IMR-90 (cell line): ENCODE measurements around the gene ZNF564. TPM values are rescaled to one million over a fixed set of nuclear protein-coding genes. Genes with fewer than 3 reads are reported as not detected.

ENCODE experiments used
- ATAC-seq: fragments of 200-7000 bp; cut with Tn5 transposase; 2 replicates; pipeline ENCODE4 v1.9.1; 2020; ENCODE audit warnings: low read depth, mild to moderate bottlenecking, moderate library complexity
- BruUV-seq: library from RNA; stranded (reverse); fragments of 400-500 nt; replicated peaks from 2 replicates; lab custom pipeline; 2021; lab: Mats Ljungman, UMichigan
- CTCF ChIA-PET: fragments of 300-600 bp; formaldehyde crosslinking; extraction: SDS; loops from one replicate; lab custom pipeline; 2021; ENCODE audit warnings: antibody characterized with exemption; lab: Yijun Ruan, JAX
- POLR2A ChIA-PET: fragments of 300-600 bp; sonication (Branson Sonifier 250); formaldehyde crosslinking; loops from one replicate; lab custom pipeline; 2022; ENCODE audit warnings: antibody characterized with exemption; ENCODE audit not compliant: unreplicated experiment; lab: Charles Lee
- DNase-seq: peaks from one replicate; pipeline ENCODE4 v3.0.0; 2013
- H2AFZ ChIP-seq: replicated peaks from 2 replicates; pipeline ENCODE3; 2013; ENCODE audit warnings: low read length, mild to moderate bottlenecking; ENCODE audit not compliant: poor library complexity
- H2AK5ac ChIP-seq: 2 replicates; pipeline ENCODE4 v1.6.1; 2013; ENCODE audit warnings: low read depth, low read length, inconsistent platforms
- H2AK9ac ChIP-seq: replicated peaks from 2 replicates; pipeline ENCODE3; 2013; ENCODE audit warnings: mild to moderate bottlenecking, low read depth, low read length, moderate library complexity; ENCODE audit not compliant: poor library complexity
- H2BK120ac ChIP-seq: 2 replicates; pipeline ENCODE4 v1.6.1; 2013; ENCODE audit warnings: low read depth, low read length, inconsistent platforms
- H2BK15ac ChIP-seq: 3 replicates; pipeline ENCODE4 v1.6.1; 2013; ENCODE audit warnings: low read depth, low read length, inconsistent platforms
- H2BK20ac ChIP-seq: 2 replicates; pipeline ENCODE4 v1.6.1; 2013; ENCODE audit warnings: low read depth, mild to moderate bottlenecking, inconsistent platforms, low read length, moderate library complexity
- H2BK5ac ChIP-seq: 2 replicates; pipeline ENCODE4 v1.6.1; 2013; ENCODE audit warnings: mild to moderate bottlenecking, low read depth, low read length, inconsistent platforms; ENCODE audit not compliant: poor library complexity, severe bottlenecking
- H3K14ac ChIP-seq: replicated peaks from 2 replicates; pipeline ENCODE4 v1.6.1; 2013; ENCODE audit warnings: low read depth, low read length, inconsistent platforms
- H3K18ac ChIP-seq: 2 replicates; pipeline ENCODE4 v1.6.1; 2013; ENCODE audit warnings: low read depth, low read length, control low read depth
- H3K23ac ChIP-seq: 2 replicates; pipeline ENCODE4 v1.6.1; 2013; ENCODE audit warnings: low read depth, low read length, inconsistent platforms
- H3K27ac ChIP-seq: 2 replicates; pipeline ENCODE4 v1.5.1; 2013; ENCODE audit warnings: mild to moderate bottlenecking, control low read depth, low read length; ENCODE audit not compliant: insufficient read depth
- H3K27me3 ChIP-seq: 2 replicates; pipeline ENCODE4 v1.6.1; 2013; ENCODE audit warnings: low read length; ENCODE audit not compliant: control insufficient read depth, insufficient read depth
- H3K36me3 ChIP-seq: 2 replicates; pipeline ENCODE4 v1.6.1; 2013; ENCODE audit warnings: low read length, mixed read lengths; ENCODE audit not compliant: control insufficient read depth, insufficient read depth
- H3K4ac ChIP-seq: 2 replicates; pipeline ENCODE4 v1.6.1; 2013; ENCODE audit warnings: low read depth, low read length, inconsistent platforms
- H3K4me1 ChIP-seq: 2 replicates; pipeline ENCODE4 v1.6.1; 2013; ENCODE audit warnings: low read length, mixed read lengths; ENCODE audit not compliant: control insufficient read depth, insufficient read depth
- H3K4me2 ChIP-seq: 2 replicates; pipeline ENCODE4 v1.6.1; 2013; ENCODE audit warnings: low read depth, mild to moderate bottlenecking, control low read depth, low read length, moderate library complexity
- H3K4me3 ChIP-seq: 2 replicates; pipeline ENCODE4 v1.5.1; 2013; ENCODE audit warnings: low read depth, mild to moderate bottlenecking, control low read depth, low read length, moderate library complexity; ENCODE audit not compliant: insufficient read depth
- H3K56ac ChIP-seq: 2 replicates; pipeline ENCODE4 v1.6.1; 2013; ENCODE audit warnings: low read length, inconsistent platforms; ENCODE audit not compliant: insufficient read depth; ENCODE audit errors: extremely low read depth
- H3K79me1 ChIP-seq, 2 experiments: 2 replicates each; pipeline ENCODE4 v1.6.1; 2013; ENCODE audit warnings: low read length in 2 of 2, inconsistent platforms in 1 of 2, low read depth in 1 of 2
- H3K9ac ChIP-seq: 2 replicates; pipeline ENCODE4 v1.6.1; 2013; ENCODE audit warnings: low read depth, low read length, control low read depth
- H3K9me1 ChIP-seq: 2 replicates; pipeline ENCODE4 v1.6.1; 2013; ENCODE audit warnings: low read length, inconsistent platforms; ENCODE audit not compliant: insufficient read depth
- H3K9me3 ChIP-seq: 2 replicates; pipeline ENCODE4 v1.6.1; 2013; ENCODE audit warnings: low read length; ENCODE audit not compliant: control insufficient read depth, insufficient read depth
- H4K20me1 ChIP-seq: 2 replicates; pipeline ENCODE4 v1.6.1; 2013; ENCODE audit warnings: low read length, inconsistent platforms; ENCODE audit not compliant: insufficient read depth
- H4K5ac ChIP-seq: 2 replicates; pipeline ENCODE4 v1.6.1; 2013; ENCODE audit warnings: mild to moderate bottlenecking, low read depth, low read length, control low read depth
- H4K8ac ChIP-seq, 2 experiments: 2 replicates each; pipeline ENCODE4 v1.6.1; 2013; ENCODE audit warnings: low read depth in 2 of 2, low read length in 2 of 2, control low read depth in 1 of 2, inconsistent platforms in 1 of 2
- H4K91ac ChIP-seq: 2 replicates; pipeline ENCODE4 v1.6.1; 2013; ENCODE audit warnings: low read depth, low read length, inconsistent platforms; ENCODE audit not compliant: insufficient read depth
- BHLHE40 ChIP-seq: fragments of 150-350 bp; IDR thresholded peaks from 2 replicates; pipeline ENCODE4 v1.6.1; 2016; ENCODE audit warnings: mild to moderate bottlenecking, low read depth, low read length
- CEBPB ChIP-seq: IDR thresholded peaks from 2 replicates; pipeline ENCODE4 v1.6.1; 2012; ENCODE audit warnings: low read depth, low read length, improper control_type of control experiment
- CHD1 ChIP-seq: IDR thresholded peaks from 2 replicates; pipeline ENCODE4 v1.6.1; 2012; ENCODE audit warnings: low read depth, low read length, improper control_type of control experiment
- FOS ChIP-seq: fragments of 150-350 bp; IDR thresholded peaks from 2 replicates; pipeline ENCODE4 v1.6.1; 2016; ENCODE audit warnings: low read depth, low read length
- MAFK ChIP-seq: IDR thresholded peaks from 2 replicates; pipeline ENCODE4 v1.6.1; 2012; ENCODE audit warnings: low read depth, low read length, improper control_type of control experiment
- MAZ ChIP-seq: IDR thresholded peaks from 2 replicates; pipeline ENCODE4 v1.6.1; 2012; ENCODE audit warnings: low read depth, mild to moderate bottlenecking, low read length, improper control_type of control experiment, moderate library complexity, borderline replicate concordance
- NFE2L2 ChIP-seq: fragments of 150-350 bp; IDR thresholded peaks from 2 replicates; pipeline ENCODE4 v1.6.1; 2016; ENCODE audit warnings: low read depth, mild to moderate bottlenecking, low read length
- POLR2A ChIP-seq: IDR thresholded peaks from 2 replicates; pipeline ENCODE4 v1.6.1; 2012; ENCODE audit warnings: mild to moderate bottlenecking, low read depth, low read length
- RAD21 ChIP-seq: IDR thresholded peaks from 2 replicates; pipeline ENCODE4 v1.6.1; 2012; ENCODE audit warnings: low read length, improper control_type of control experiment
- RCOR1 ChIP-seq: IDR thresholded peaks from 2 replicates; pipeline ENCODE4 v1.6.1; 2012; ENCODE audit warnings: mild to moderate bottlenecking, low read length, improper control_type of control experiment; ENCODE audit not compliant: insufficient replicate concordance
- RFX5 ChIP-seq: IDR thresholded peaks from 2 replicates; pipeline ENCODE4 v1.8.0; 2012; ENCODE audit warnings: low read depth, mild to moderate bottlenecking, low read length, moderate library complexity
- SMC3 ChIP-seq: fragments of 150-350 bp; IDR thresholded peaks from 2 replicates; pipeline ENCODE4 v1.6.1; 2016; ENCODE audit warnings: low read depth, mild to moderate bottlenecking, antibody characterized with exemption, low read length, moderate library complexity
- WGBS, 2 experiments: methylation state at CpG; one replicate each; pipeline versions ENCODE4 v1.1.5 to v1.1.7; 2013; ENCODE audit warnings: missing lambda C conversion rate in 2 of 2; ENCODE audit not compliant: insufficient read length in 1 of 2; ENCODE audit errors: extremely low coverage in 2 of 2; 5-methylcytosine and 5-hydroxymethylcytosine counted together
- dilution Hi-C: fragments of 300-500 bp; cut with HindIII; formaldehyde crosslinking; loops from one replicate; pipeline ENCODE4 v1.14.3; 2018; ENCODE audit warnings: low sequenced_read_pairs; ENCODE audit not compliant: unreplicated experiment
- in situ Hi-C: fragments of 300-500 bp; cut with MboI; formaldehyde crosslinking; loops from 3 replicates; pipeline ENCODE4 v1.14.3; 2019; ENCODE audit warnings: low sequenced_read_pairs, inconsistent platforms, mixed read lengths
- intact Hi-C: fragments of 100-400 bp; cut with micrococcal nuclease; formaldehyde crosslinking; loops from 2 replicates; pipeline ENCODE4 v1.10.0; 2022
- polyA plus RNA-seq, 3 experiments: library from polyadenylated mRNA; depleted of rRNA; stranded (reverse); fragments of >200 nt; gene quantifications; 2 replicates each; pipeline ENCODE4 v1.2.3, GENCODE V29; 2012; ENCODE audit warnings: low replicate concordance in 1 of 3
- total RNA-seq: library from RNA; depleted of rRNA; stranded (reverse); fragments of >200 nt; gene quantifications from 2 replicates; pipeline ENCODE4 v1.2.3, GENCODE V29; 2012
- TF ChIP-seq, protein P1 (sequence below): fragments of 150-350 bp; IDR thresholded peaks from 2 replicates; pipeline ENCODE4 v1.6.1; 2017; ENCODE audit warnings: mild to moderate bottlenecking, antibody characterized with exemption, low read length, low read depth
- TF ChIP-seq, protein P2 (sequence below): conservative IDR thresholded peaks from 2 replicates; pipeline ENCODE4 v1.5.1; 2012; ENCODE audit warnings: mild to moderate bottlenecking, low read depth, low read length, improper control_type of control experiment
- TF ChIP-seq, protein P3 (sequence below): fragments of 150-350 bp; IDR thresholded peaks from 2 replicates; pipeline ENCODE4 v1.6.1; 2016; ENCODE audit warnings: low read depth, mild to moderate bottlenecking, low read length, moderate library complexity, borderline replicate concordance

Gene ZNF564
- total and polyA plus RNA-seq, 2 of the 4 experiments (the other 2 are of a cell fraction), result 1.5 to 6.3 TPM

DNA sequence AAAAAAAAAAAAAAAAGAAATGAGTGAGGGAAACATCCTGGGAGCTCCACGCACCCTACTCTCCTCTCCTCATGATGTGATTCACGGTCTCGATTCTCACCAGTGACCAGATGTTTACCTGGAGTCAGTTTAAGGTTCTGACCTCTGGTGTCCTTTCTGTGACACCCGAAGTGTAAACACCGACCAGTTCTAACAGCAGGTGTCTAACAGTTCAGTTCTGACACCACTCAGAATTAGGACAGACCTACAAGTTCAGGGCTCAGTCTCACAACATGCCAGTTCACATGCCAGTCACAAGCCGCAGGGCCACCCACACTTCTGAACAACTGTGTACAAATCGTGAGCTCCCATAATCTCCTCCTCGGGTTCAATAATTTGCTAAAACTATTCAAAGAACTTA is 6.0 kb downstream of the ZNF564 start:
- no peak overlapping the region for H3K9ac ChIP-seq
- no peak for TF ChIP-seq RAD21
- TF ChIP-seq, protein P1, sequence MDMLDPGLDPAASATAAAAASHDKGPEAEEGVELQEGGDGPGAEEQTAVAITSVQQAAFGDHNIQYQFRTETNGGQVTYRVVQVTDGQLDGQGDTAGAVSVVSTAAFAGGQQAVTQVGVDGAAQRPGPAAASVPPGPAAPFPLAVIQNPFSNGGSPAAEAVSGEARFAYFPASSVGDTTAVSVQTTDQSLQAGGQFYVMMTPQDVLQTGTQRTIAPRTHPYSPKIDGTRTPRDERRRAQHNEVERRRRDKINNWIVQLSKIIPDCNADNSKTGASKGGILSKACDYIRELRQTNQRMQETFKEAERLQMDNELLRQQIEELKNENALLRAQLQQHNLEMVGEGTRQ, result no peak
- TF ChIP-seq CHD1, result no peak
- TF ChIP-seq, protein P2, sequence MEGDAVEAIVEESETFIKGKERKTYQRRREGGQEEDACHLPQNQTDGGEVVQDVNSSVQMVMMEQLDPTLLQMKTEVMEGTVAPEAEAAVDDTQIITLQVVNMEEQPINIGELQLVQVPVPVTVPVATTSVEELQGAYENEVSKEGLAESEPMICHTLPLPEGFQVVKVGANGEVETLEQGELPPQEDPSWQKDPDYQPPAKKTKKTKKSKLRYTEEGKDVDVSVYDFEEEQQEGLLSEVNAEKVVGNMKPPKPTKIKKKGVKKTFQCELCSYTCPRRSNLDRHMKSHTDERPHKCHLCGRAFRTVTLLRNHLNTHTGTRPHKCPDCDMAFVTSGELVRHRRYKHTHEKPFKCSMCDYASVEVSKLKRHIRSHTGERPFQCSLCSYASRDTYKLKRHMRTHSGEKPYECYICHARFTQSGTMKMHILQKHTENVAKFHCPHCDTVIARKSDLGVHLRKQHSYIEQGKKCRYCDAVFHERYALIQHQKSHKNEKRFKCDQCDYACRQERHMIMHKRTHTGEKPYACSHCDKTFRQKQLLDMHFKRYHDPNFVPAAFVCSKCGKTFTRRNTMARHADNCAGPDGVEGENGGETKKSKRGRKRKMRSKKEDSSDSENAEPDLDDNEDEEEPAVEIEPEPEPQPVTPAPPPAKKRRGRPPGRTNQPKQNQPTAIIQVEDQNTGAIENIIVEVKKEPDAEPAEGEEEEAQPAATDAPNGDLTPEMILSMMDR, result no peak
- TF ChIP-seq RCOR1, result no peak
- no peak for TF ChIP-seq MAFK
- no peak for TF ChIP-seq FOS
- TF ChIP-seq SMC3, result no peak
- no peak for TF ChIP-seq CEBPB
- TF ChIP-seq POLR2A, result no peak
- TF ChIP-seq MAZ, result no peak
- TF ChIP-seq, protein P3, sequence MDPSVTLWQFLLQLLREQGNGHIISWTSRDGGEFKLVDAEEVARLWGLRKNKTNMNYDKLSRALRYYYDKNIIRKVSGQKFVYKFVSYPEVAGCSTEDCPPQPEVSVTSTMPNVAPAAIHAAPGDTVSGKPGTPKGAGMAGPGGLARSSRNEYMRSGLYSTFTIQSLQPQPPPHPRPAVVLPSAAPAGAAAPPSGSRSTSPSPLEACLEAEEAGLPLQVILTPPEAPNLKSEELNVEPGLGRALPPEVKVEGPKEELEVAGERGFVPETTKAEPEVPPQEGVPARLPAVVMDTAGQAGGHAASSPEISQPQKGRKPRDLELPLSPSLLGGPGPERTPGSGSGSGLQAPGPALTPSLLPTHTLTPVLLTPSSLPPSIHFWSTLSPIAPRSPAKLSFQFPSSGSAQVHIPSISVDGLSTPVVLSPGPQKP, result no peak
- no peak for TF ChIP-seq NFE2L2
- no peak for TF ChIP-seq RFX5
- TF ChIP-seq BHLHE40, result no peak
- H3K18ac ChIP-seq, result no peak overlapping the region
- dilution Hi-C loops (no loop called here), intact Hi-C loops (no loop called here), in situ Hi-C loops (no loop called here)
- H3K27ac ChIP-seq, result no peak overlapping the region
- ChIA-PET POLR2A (interaction anchor here (0.5 kb wide), 1 partner anchor 469 kb away, joined by 8 read pairs; no protein-coding TSS in a partner anchor), CTCF (no interaction called here)
- peaks cover 31% of the 10 kb centered on the region for H3K9me3 ChIP-seq
- no peak overlapping the region for H4K5ac ChIP-seq
- ATAC-seq, result no peak
- H3K9me1 ChIP-seq, result no peaks in the 10 kb centered on the region
- no peak overlapping the region for H2BK15ac ChIP-seq
- no peak overlapping the region for H2AFZ ChIP-seq
- H2BK120ac ChIP-seq, result no peak overlapping the region
- DNase-seq, result no peak
- H3K4me3 ChIP-seq, result no peak overlapping the region
- no peak overlapping the region for H3K23ac ChIP-seq
- peaks cover 23% of the 10 kb centered on the region for H3K36me3 ChIP-seq
- no peak overlapping the region for H3K56ac ChIP-seq
- peaks cover 29 to 48% of the 10 kb centered on the region in 2 experiments for H3K79me1 ChIP-seq
- H3K27me3 ChIP-seq, result no peaks in the 10 kb centered on the region
- H3K14ac ChIP-seq, result no peak overlapping the region
- H2BK20ac ChIP-seq, result no peak overlapping the region
- H3K4ac ChIP-seq, result no peak overlapping the region
- no peak overlapping the region for H2BK5ac ChIP-seq
- H4K91ac ChIP-seq, result no peak overlapping the region
- no peak overlapping the region for H2AK9ac ChIP-seq
- H4K8ac ChIP-seq, result no peak overlapping the region
- H3K4me1 ChIP-seq, result no peaks in the 10 kb centered on the region
- H4K20me1 ChIP-seq, result peaks cover 11% of the 10 kb centered on the region; the same call in 1 of the 2 replicates
- no TSS peak for BruUV-seq
- no peak overlapping the region for H2AK5ac ChIP-seq
- H3K4me2 ChIP-seq, result no peak overlapping the region
- 100% methylated on average over 3 of the region's 8 CpGs; no CpG with 5 or more reads in 1 of the 2 experiments for WGBS, 2 experiments
